PC-3 (cell line): ENCODE data around the gene NTN1. TPM values are rescaled to one million over a fixed set of nuclear protein-coding genes. Genes with fewer than 3 reads are reported as not detected.

Experiments used
- ATAC-seq: fragments of 200-7000 bp; cut with Tn5 transposase; 2 replicates; pipeline ENCODE4 v1.9.1; 2020; ENCODE audit warnings: mild to moderate bottlenecking, moderate library complexity
- BruUV-seq: library from RNA; stranded (reverse); fragments of 400-500 nt; replicated peaks from 2 replicates; lab custom pipeline; 2021; lab: Mats Ljungman, UMichigan
- CTCF ChIA-PET: fragments of 300-600 bp; sonication (Branson Sonifier 250); formaldehyde crosslinking; loops from one replicate; lab custom pipeline; 2022; ENCODE audit warnings: antibody characterized with exemption; lab: Charles Lee
- POLR2A ChIA-PET: fragments of 300-600 bp; sonication (Branson Sonifier 250); formaldehyde crosslinking; loops from one replicate; lab custom pipeline; 2022; ENCODE audit warnings: antibody characterized with exemption; ENCODE audit not compliant: unreplicated experiment; lab: Charles Lee
- DNase-seq: peaks from one replicate; pipeline ENCODE4 v3.0.0-alpha.2; 2015
- H2AFZ ChIP-seq: fragments of 300-600 bp; sonication (generic); 2 replicates; pipeline ENCODE4 v1.6.0; 2016; ENCODE audit warnings: antibody characterized with exemption, low read length
- H3F3A ChIP-seq: fragments of 300-600 bp; sonication (generic); one replicate; pipeline ENCODE4 v1.6.0; 2017; ENCODE audit warnings: antibody characterized with exemption, low read length, control low read depth, mild to moderate bottlenecking; ENCODE audit not compliant: unreplicated experiment
- H3K27ac ChIP-seq: fragments of 300-600 bp; sonication (generic); 2 replicates; pipeline ENCODE4 v1.5.1; 2016; ENCODE audit warnings: mild to moderate bottlenecking, low read length
- H3K27me3 ChIP-seq: fragments of 300-600 bp; sonication (generic); 2 replicates; pipeline ENCODE4 v1.6.1; 2016; ENCODE audit warnings: low read length, mixed read lengths
- H3K36me3 ChIP-seq: fragments of 300-600 bp; sonication (generic); 2 replicates; pipeline ENCODE4 v1.6.1; 2016; ENCODE audit warnings: low read depth, mixed run types, low read length, mixed read lengths
- H3K4me1 ChIP-seq: fragments of 300-600 bp; sonication (generic); 2 replicates; pipeline ENCODE4 v1.5.1; 2016; ENCODE audit warnings: low read length; ENCODE audit not compliant: insufficient read depth
- H3K4me2 ChIP-seq: fragments of 300-600 bp; sonication (generic); 2 replicates; pipeline ENCODE4 v1.6.0; 2016; ENCODE audit warnings: low read length
- H3K4me3 ChIP-seq: fragments of 300-600 bp; sonication (generic); 2 replicates; pipeline ENCODE4 v1.5.1; 2016; ENCODE audit warnings: mild to moderate bottlenecking, low read length, mixed read lengths
- H3K79me2 ChIP-seq: fragments of 300-600 bp; sonication (generic); 2 replicates; pipeline ENCODE4 v1.6.1; 2017; ENCODE audit warnings: low read length, mixed read lengths
- H3K9ac ChIP-seq: fragments of 300-600 bp; sonication (generic); 2 replicates; pipeline ENCODE4 v1.6.0; 2016; ENCODE audit warnings: mild to moderate bottlenecking, low read length
- H3K9me2 ChIP-seq: fragments of 300-600 bp; sonication (generic); replicated peaks from 2 replicates; pipeline ENCODE4 v1.6.1; 2016; ENCODE audit warnings: mixed run types, low read length, mixed read lengths
- H3K9me3 ChIP-seq: fragments of 300-600 bp; sonication (generic); 2 replicates; pipeline ENCODE4 v1.6.1; 2016; ENCODE audit warnings: low read length, mixed read lengths
- H4K20me1 ChIP-seq: fragments of 300-600 bp; sonication (generic); 2 replicates; pipeline ENCODE4 v1.6.1; 2016; ENCODE audit warnings: low read length, mixed read lengths
- CTCF ChIP-seq: fragments of 300-600 bp; sonication (generic); conservative IDR thresholded peaks from 2 replicates; pipeline ENCODE4 v1.5.1; 2017; ENCODE audit warnings: antibody characterized with exemption, low read depth, mild to moderate bottlenecking, low read length
- EZH2 ChIP-seq: fragments of 300-600 bp; sonication (generic); IDR thresholded peaks from one replicate; pipeline ENCODE4 v1.6.1; 2017; ENCODE audit warnings: antibody characterized with exemption, mild to moderate bottlenecking, low read length; ENCODE audit not compliant: unreplicated experiment
- EZH2phosphoT487 ChIP-seq: fragments of 300-600 bp; sonication (generic); IDR thresholded peaks from 2 replicates; pipeline ENCODE4 v1.6.1; 2018; ENCODE audit warnings: mild to moderate bottlenecking, antibody characterized with exemption, low read length, borderline replicate concordance
- intact Hi-C: fragments of 100-400 bp; cut with micrococcal nuclease; formaldehyde crosslinking; loops from 2 replicates; pipeline ENCODE4 v1.9.0; 2023
- total RNA-seq: library from RNA; depleted of rRNA; stranded (reverse); fragments of >200 nt; gene quantifications from 2 replicates; pipeline ENCODE4 v1.2.3, GENCODE V29; 2014

The NTN1 gene
- total RNA-seq, 1 experiment from 2014 or later: 0.22 TPM

- no peak for TF ChIP-seq CTCF
- no peak for TF ChIP-seq EZH2phosphoT487
- no peak for TF ChIP-seq EZH2
- H3K9ac ChIP-seq: no peak overlapping the region
- no peak for DNase-seq
- no TSS peak for BruUV-seq
- no peaks in the 10 kb centered on the region for H3K9me2 ChIP-seq
- H3K4me1 ChIP-seq: no peaks in the 10 kb centered on the region
- intact Hi-C loops: no loop called here
- ATAC-seq: no peak
- no peak overlapping the region for H2AFZ ChIP-seq
- no peaks in the 10 kb centered on the region for H3K36me3 ChIP-seq
- H4K20me1 ChIP-seq: no peaks in the 10 kb centered on the region
- ChIA-PET POLR2A (no interaction called here), CTCF (no interaction called here)
- H3F3A ChIP-seq: no peaks in the 10 kb centered on the region
- no peak overlapping the region for H3K4me3 ChIP-seq
- H3K27ac ChIP-seq: no peak overlapping the region
- H3K4me2 ChIP-seq: no peak overlapping the region
- no peaks in the 10 kb centered on the region for H3K9me3 ChIP-seq
- H3K27me3 ChIP-seq: no peaks in the 10 kb centered on the region
- no peaks in the 10 kb centered on the region for H3K79me2 ChIP-seq
These were observed 153.0 kb downstream of the NTN1 start for GRCh38 chr17:9174312-9174711.

- no peaks in the 10 kb centered on the region for H3K27me3 ChIP-seq
- H4K20me1 ChIP-seq: no peaks in the 10 kb centered on the region
- no peaks in the 10 kb centered on the region for H3K4me1 ChIP-seq
- H3K79me2 ChIP-seq: no peaks in the 10 kb centered on the region
- ChIA-PET POLR2A (no interaction called here), CTCF (no interaction called here)
- BruUV-seq: no TSS peak
- intact Hi-C loops: no loop called here
- no peaks in the 10 kb centered on the region for H3F3A ChIP-seq
- no peak overlapping the region for H2AFZ ChIP-seq
- ATAC-seq (no peak), DNase-seq (no peak)
- no peak overlapping the region for H3K4me3 ChIP-seq
- no peak overlapping the region for H3K9ac ChIP-seq
- H3K36me3 ChIP-seq: no peaks in the 10 kb centered on the region
- no peak overlapping the region for H3K4me2 ChIP-seq
- H3K9me2 ChIP-seq: no peaks in the 10 kb centered on the region
- no peaks in the 10 kb centered on the region for H3K9me3 ChIP-seq
- no peak overlapping the region for H3K27ac ChIP-seq
- TF ChIP-seq EZH2phosphoT487: no peak
- TF ChIP-seq CTCF: no peak
- no peak for TF ChIP-seq EZH2
These were observed 153.7 kb downstream of the NTN1 start for GRCh38 chr17:9174779-9175574.

GRCh38 chr17:9175700-9176467, 154.6 kb downstream of the NTN1 start:
- no peaks in the 10 kb centered on the region for H3K9me2 ChIP-seq
- no peak overlapping the region for H3K4me3 ChIP-seq
- ChIA-PET CTCF (no interaction called here), POLR2A (no interaction called here)
- intact Hi-C loops: no loop called here
- H3K9ac ChIP-seq: no peak overlapping the region
- no peak for ATAC-seq
- TF ChIP-seq EZH2 (no peak), CTCF (no peak), EZH2phosphoT487 (no peak)
- no peak for DNase-seq
- no peaks in the 10 kb centered on the region for H3F3A ChIP-seq
- no peaks in the 10 kb centered on the region for H3K4me1 ChIP-seq
- H2AFZ ChIP-seq: no peak overlapping the region
- BruUV-seq: no TSS peak
- H3K4me2 ChIP-seq: no peak overlapping the region
- H3K27me3 ChIP-seq: peaks cover 5% of the 10 kb centered on the region
- H3K9me3 ChIP-seq: no peaks in the 10 kb centered on the region
- no peaks in the 10 kb centered on the region for H3K36me3 ChIP-seq
- H3K27ac ChIP-seq: no peak overlapping the region
- no peaks in the 10 kb centered on the region for H3K79me2 ChIP-seq
- H4K20me1 ChIP-seq: no peaks in the 10 kb centered on the region
